HepG2 (cell line): ENCODE data around the gene SUPT6H. TPM values are rescaled to one million over a fixed set of nuclear protein-coding genes. Genes with fewer than 3 reads are reported as not detected.

ENCODE experiments used
- ATAC-seq: fragments of 200-7000 bp; cut with Tn5 transposase; 3 replicates; pipeline ENCODE4 v1.9.1; 2020; ENCODE audit warnings: mild to moderate bottlenecking, moderate library complexity
- BruUV-seq: library from RNA; stranded (reverse); fragments of 400-500 nt; replicated peaks from 2 replicates; lab custom pipeline; 2021; lab: Mats Ljungman, UMichigan
- CTCF ChIA-PET: fragments of 300-600 bp; formaldehyde crosslinking; extraction: SDS; loops from one replicate; lab custom pipeline; 2021; ENCODE audit warnings: low total read pairs, inconsistent platforms, low intra/inter-chr PET ratio; lab: Yijun Ruan, JAX
- POLR2A ChIA-PET: fragments of 350-600 bp; sonication (Branson Sonifier 250); formaldehyde crosslinking; loops from one replicate; lab custom pipeline; 2020; ENCODE audit warnings: antibody characterized with exemption, inconsistent platforms; lab: Yijun Ruan, JAX
- DNase-seq: peaks from one replicate; pipeline ENCODE4 v3.0.0-alpha.2; 2015; ENCODE audit warnings: low spot score
- FAIRE-seq: peaks from 3 replicates; lab custom pipeline; 2011; peaks lifted over from hg19 to GRCh38; lab: Jason Lieb, UNC
- H2AFZ ChIP-seq: one replicate; pipeline ENCODE4 v1.6.1; 2011; ENCODE audit warnings: low read length, inconsistent platforms
- H3K27ac ChIP-seq: fragments of 300-600 bp; 3 replicates; pipeline ENCODE4 v1.8.0; 2011; ENCODE audit warnings: mixed run types, mild to moderate bottlenecking, mixed read lengths, low read length, inconsistent platforms; ENCODE audit not compliant: insufficient read depth; ENCODE audit errors: extremely low read length
- H3K27me3 ChIP-seq, 2 experiments: fragments of 200-600 bp in 1 of 2; 2 replicates in 1 of 2; 3 replicates in 1 of 2; pipeline versions ENCODE4 v1.6.0 to v1.8.0; 2011; ENCODE audit warnings: low read length in 2 of 2, mild to moderate bottlenecking in 2 of 2, moderate library complexity in 2 of 2, inconsistent platforms in 1 of 2; ENCODE audit not compliant: insufficient read depth in 2 of 2, control insufficient read depth in 1 of 2
- H3K36me3 ChIP-seq, 2 experiments: fragments of 200-600 bp in 1 of 2; replicated peaks in 1 of 2; 2 replicates in 1 of 2; 3 replicates in 1 of 2; pipeline versions ENCODE4 v1.5.1 to v1.8.0; 2011; ENCODE audit warnings: low read length in 2 of 2, inconsistent platforms in 1 of 2; ENCODE audit not compliant: insufficient read depth in 2 of 2, control insufficient read depth in 1 of 2
- H3K4me1 ChIP-seq: 2 replicates; pipeline ENCODE4 v1.5.1; 2012; ENCODE audit warnings: low read length, inconsistent platforms; ENCODE audit not compliant: insufficient read depth
- H3K4me2 ChIP-seq: 2 replicates; pipeline ENCODE4 v1.6.0; 2011; ENCODE audit warnings: low read depth, low read length, inconsistent platforms
- H3K4me3 ChIP-seq, 3 experiments: fragments of 200-600 bp in 1 of 3; sonication (generic), shearing (Covaris generic) in 1 of 3; replicated peaks in 1 of 3; 2 replicates each; pipeline ENCODE4 v1.5.1; 2011 to 2016; ENCODE audit warnings: low read length in 3 of 3, inconsistent platforms in 2 of 3, low read depth in 2 of 3, mild to moderate bottlenecking in 2 of 3, control low read depth in 1 of 3, mixed read lengths in 1 of 3; ENCODE audit not compliant: insufficient read depth in 1 of 3
- H3K79me2 ChIP-seq: one replicate; pipeline ENCODE4 v1.6.1; 2011; ENCODE audit warnings: low read length, inconsistent platforms; ENCODE audit not compliant: insufficient read depth
- H3K9ac ChIP-seq: 2 replicates; pipeline ENCODE4 v1.6.0; 2011; ENCODE audit warnings: mild to moderate bottlenecking, low read depth, low read length, inconsistent platforms; ENCODE audit not compliant: insufficient read depth
- H3K9me3 ChIP-seq: 2 replicates; pipeline ENCODE4 v1.5.1; 2012; ENCODE audit warnings: mild to moderate bottlenecking, low read length
- H4K20me1 ChIP-seq: 2 replicates; pipeline ENCODE4 v1.6.0; 2011; ENCODE audit warnings: inconsistent platforms, mild to moderate bottlenecking, low read length, moderate library complexity; ENCODE audit not compliant: insufficient read depth
- ATF4 ChIP-seq, 2 experiments: fragments of 450-650 bp in 1 of 2; sonication (generic) in 1 of 2; formaldehyde crosslinking; IDR thresholded peaks; 2 replicates each; pipeline versions ENCODE4 v1.5.0 to v1.8.0; 2020 to 2022; ENCODE audit warnings: mild to moderate bottlenecking in 1 of 2, missing genetic modification reagents in 1 of 2
- MBD4 ChIP-seq: IDR thresholded peaks from 2 replicates; pipeline ENCODE4 v1.6.1; 2012; ENCODE audit warnings: low read length, inconsistent platforms, borderline replicate concordance
- NKX3-1 ChIP-seq: sonication (generic); formaldehyde crosslinking; IDR thresholded peaks from 2 replicates; pipeline ENCODE4 v1.5.0; 2020; ENCODE audit warnings: missing genetic modification reagents
- RORA ChIP-seq: sonication (generic); formaldehyde crosslinking; IDR thresholded peaks from 2 replicates; pipeline ENCODE4 v1.5.0; 2020; ENCODE audit warnings: mild to moderate bottlenecking, missing genetic modification reagents, moderate library complexity
- SALL2 ChIP-seq: sonication (generic); formaldehyde crosslinking; IDR thresholded peaks from 2 replicates; pipeline ENCODE4 v1.8.1; 2023; ENCODE audit warnings: mild to moderate bottlenecking, missing genetic modification reagents, inconsistent platforms
- TERF1 ChIP-seq: sonication (generic); formaldehyde crosslinking; IDR thresholded peaks from 2 replicates; pipeline ENCODE4 v1.8.0; 2022; ENCODE audit warnings: mild to moderate bottlenecking, missing genetic modification reagents, moderate library complexity
- TFE3 ChIP-seq: IDR thresholded peaks from 2 replicates; pipeline ENCODE4 v1.6.1; 2016
- ZBTB2 ChIP-seq: sonication (generic); formaldehyde crosslinking; IDR thresholded peaks from 2 replicates; pipeline ENCODE4 v1.8.0; 2022; ENCODE audit warnings: low read depth, missing genetic modification reagents
- ZNF280D ChIP-seq: sonication (generic); formaldehyde crosslinking; IDR thresholded peaks from 2 replicates; pipeline ENCODE4 v1.5.1; 2020; ENCODE audit warnings: mild to moderate bottlenecking, missing genetic modification reagents
- ZNF432 ChIP-seq: sonication (generic); formaldehyde crosslinking; IDR thresholded peaks from 2 replicates; pipeline ENCODE4 v1.5.0; 2020; ENCODE audit warnings: missing genetic modification reagents, mild to moderate bottlenecking, borderline replicate concordance
- WGBS: methylation state at CpG from one replicate; pipeline ENCODE4 v1.1.6; 2017; ENCODE audit warnings: low lambda C conversion rate; 5-methylcytosine and 5-hydroxymethylcytosine counted together
- in situ Hi-C: cut with HindIII; loops from 2 replicates; pipeline ENCODE4 v1.10.0; 2017; ENCODE audit warnings: low pct_unique_long_range_greater_than_20kb; ENCODE audit not compliant: extremely low pct_ligation_motif_present
- intact Hi-C: fragments of 100-400 bp; cut with micrococcal nuclease; formaldehyde crosslinking; loops from one replicate; pipeline ENCODE4 v1.10.0; 2022; ENCODE audit not compliant: unreplicated experiment
- polyA plus RNA-seq, 8 experiments: library from polyadenylated mRNA; depleted of rRNA in 3 of 8; stranded (reverse) in 7 of 8; unstranded in 1 of 8; fragments of >200 nt; fragmentation: Illumina TruSeq in 4 of 8; extraction: Trizol in 4 of 8; gene quantifications; 2 replicates each; pipeline versions ENCODE4 v1.2.1 to v1.2.3, GENCODE V29; 2011 to 2016; ENCODE audit warnings: low read depth in 4 of 8, missing spikeins in 1 of 8, mixed read lengths in 1 of 8; ENCODE audit not compliant: insufficient read depth in 1 of 8
- total RNA-seq, 5 experiments: library from RNA; depleted of rRNA; stranded (reverse); fragments of >200 nt; fragmentation: Illumina TruSeq; extraction: Trizol; gene quantifications; 2 replicates each; pipeline ENCODE4 v1.2.3, GENCODE V29; 2016; ENCODE audit warnings: low read depth in 1 of 5

SUPT6H gene
- total and polyA plus RNA-seq, 2 of the 13 experiments (the other 11 are each of a cell fraction or from before 2014, with no cell fraction given) = 32.7 to 39.9 TPM

GRCh38 chr17:28648698-28649097 is 13.3 kb upstream of the SUPT6H start:
- no peaks in the 10 kb centered on the region for H3K9me3 ChIP-seq
- no TSS peak for BruUV-seq
- H3K36me3 ChIP-seq = peaks cover 2 to 16% of the 10 kb centered on the region in 2 experiments; a peak in 2 of 5 replicates
- TF ChIP-seq MBD4 (no peak), SALL2 (CRISPR knock-in tag) (no peak), ZNF432 (no peak), TERF1 (no peak), ZBTB2 (no peak), TFE3 (CRISPR knock-in tag) (no peak), ZNF280D (CRISPR knock-in tag) (no peak), NKX3-1 (no peak), RORA (CRISPR knock-in tag) (no peak), ATF4 (CRISPR knock-in tag; IDR thresholded peaks at IDR 0.05) (no peak)
- H4K20me1 ChIP-seq = no peaks in the 10 kb centered on the region
- no peak for FAIRE-seq
- in situ Hi-C loops = loop anchor here (5.0 to 25.0 kb wide), 2 partner anchors 69 to 239 kb away; partner anchors contain the start of genes FLOT2, RAB34 and RPL23A
- intact Hi-C loops = loop anchor here (5.0 kb wide), 1 partner anchor 74 kb away; no protein-coding TSS in a partner anchor
- peaks cover 27% of the 10 kb centered on the region for H3K4me1 ChIP-seq
- ChIA-PET POLR2A (interaction anchor here (0.6 to 1.4 kb wide), 3 partner anchors 13 to 71 kb away, joined by 3 to 9 read pairs (median 3); partner anchors contain the start of genes PROCA1, RPL23A, SDF2 and SUPT6H), CTCF (no interaction called here)
- H3K4me2 ChIP-seq = no peak overlapping the region
- no peak overlapping the region for H2AFZ ChIP-seq
- no peak overlapping the region for H3K9ac ChIP-seq
- no peak for ATAC-seq
- H3K27ac ChIP-seq = no peak overlapping the region
- no peak for DNase-seq
- no peak overlapping the region for H3K4me3 ChIP-seq
- no peaks in the 10 kb centered on the region; a peak in 1 of 5 replicates for H3K27me3 ChIP-seq
- WGBS = 92% methylated on average over 2 of the region's 2 CpGs
- H3K79me2 ChIP-seq = peaks cover 9% of the 10 kb centered on the region
